ENCODE results near the gene UFD1.

The UFD1 gene

GRCh38 chr22:19477321-19478044, 1.5 kb downstream of the UFD1 start:
- TF ChIP-seq CEBPB (IDR thresholded peaks at IDR 0.05) (no peak), USF1 (IDR thresholded peaks at IDR 0.05) (no peak), TCF12 (IDR thresholded peaks at IDR 0.05; ENCODE audit: low read depth) (no peak), REST (IDR thresholded peaks at IDR 0.05; ENCODE audit: low read depth) (no peak), EGR1 (IDR thresholded peaks at IDR 0.05) (no peak), EP300 (IDR thresholded peaks at IDR 0.05; ENCODE audit: borderline replicate concordance) (no peak), MAX (IDR thresholded peaks at IDR 0.05) (no peak), NFIC (IDR thresholded peaks at IDR 0.05) (no peak), ZBTB7A (IDR thresholded peaks at IDR 0.05; ENCODE audit: low read depth) (no peak), RAD21 (IDR thresholded peaks at IDR 0.05; ENCODE audit: low read depth) (no peak), TAF1 (IDR thresholded peaks at IDR 0.05; ENCODE audit: low read depth) (no peak), YY1 (IDR thresholded peaks at IDR 0.05; ENCODE audit: low read depth) (no peak)

GRCh38 chr22:19476023-19476422, 3.0 kb downstream of the UFD1 start:
- TF ChIP-seq RAD21 (IDR thresholded peaks at IDR 0.05; ENCODE audit: low read depth) (no peak), USF1 (IDR thresholded peaks at IDR 0.05) (no peak)

- TF ChIP-seq YY1 (IDR thresholded peaks at IDR 0.05; ENCODE audit: low read depth) (no peak), NFIC (IDR thresholded peaks at IDR 0.05) (no peak), REST (IDR thresholded peaks at IDR 0.05; ENCODE audit: low read depth) (no peak), RAD21 (IDR thresholded peaks at IDR 0.05; ENCODE audit: low read depth) (no peak), ZBTB7A (IDR thresholded peaks at IDR 0.05; ENCODE audit: low read depth) (no peak), EGR1 (IDR thresholded peaks at IDR 0.05) (no peak), TAF1 (IDR thresholded peaks at IDR 0.05; ENCODE audit: low read depth) (no peak), CREB1 (IDR thresholded peaks at IDR 0.05; ENCODE audit: low read depth) (no peak), CEBPB (IDR thresholded peaks at IDR 0.05) (no peak), MAX (IDR thresholded peaks at IDR 0.05) (no peak), FOXM1 (IDR thresholded peaks at IDR 0.05; ENCODE audit: borderline replicate concordance, low read depth) (no peak), TCF12 (IDR thresholded peaks at IDR 0.05; ENCODE audit: low read depth) (no peak)
Observed at GRCh38 chr22:19473578-19473977, 5.4 kb downstream of the UFD1 start.

- TF ChIP-seq TAF1 (IDR thresholded peaks at IDR 0.05; ENCODE audit: low read depth) (no peak), EP300 (IDR thresholded peaks at IDR 0.05; ENCODE audit: borderline replicate concordance) (no peak), TEAD4 (IDR thresholded peaks at IDR 0.05) (no peak), RAD21 (IDR thresholded peaks at IDR 0.05; ENCODE audit: low read depth) (no peak), YY1 (IDR thresholded peaks at IDR 0.05; ENCODE audit: low read depth) (no peak), REST (IDR thresholded peaks at IDR 0.05; ENCODE audit: low read depth) (no peak), ZBTB7A (IDR thresholded peaks at IDR 0.05; ENCODE audit: low read depth) (no peak), CREB1 (IDR thresholded peaks at IDR 0.05; ENCODE audit: low read depth) (no peak), EGR1 (IDR thresholded peaks at IDR 0.05) (no peak), FOXM1 (IDR thresholded peaks at IDR 0.05; ENCODE audit: borderline replicate concordance, low read depth) (no peak)
Observed at GRCh38 chr22:19472233-19472632, 6.8 kb downstream of the UFD1 start.

- no peak for TF ChIP-seq TEAD4 (IDR thresholded peaks at IDR 0.05)
- TF ChIP-seq EP300 (IDR thresholded peaks at IDR 0.05; ENCODE audit: borderline replicate concordance) = no peak
- no peak for TF ChIP-seq NFIC (IDR thresholded peaks at IDR 0.05)
- no peak for TF ChIP-seq FOXM1 (IDR thresholded peaks at IDR 0.05; ENCODE audit: borderline replicate concordance, low read depth)
- no peak for TF ChIP-seq USF1 (IDR thresholded peaks at IDR 0.05)
- no peak for TF ChIP-seq RAD21 (IDR thresholded peaks at IDR 0.05; ENCODE audit: low read depth)
- TF ChIP-seq TAF1 (IDR thresholded peaks at IDR 0.05; ENCODE audit: low read depth) = no peak
- no peak for TF ChIP-seq YY1 (IDR thresholded peaks at IDR 0.05; ENCODE audit: low read depth)
- no peak for TF ChIP-seq MAX (IDR thresholded peaks at IDR 0.05)
- no peak for TF ChIP-seq TCF12 (IDR thresholded peaks at IDR 0.05; ENCODE audit: low read depth)
- no peak for TF ChIP-seq REST (IDR thresholded peaks at IDR 0.05; ENCODE audit: low read depth)
- no peak for TF ChIP-seq CEBPB (IDR thresholded peaks at IDR 0.05)
- TF ChIP-seq EGR1 (IDR thresholded peaks at IDR 0.05) = no peak
- no peak for TF ChIP-seq CREB1 (IDR thresholded peaks at IDR 0.05; ENCODE audit: low read depth)
- no peak for TF ChIP-seq ZBTB7A (IDR thresholded peaks at IDR 0.05; ENCODE audit: low read depth)
Observed at GRCh38 chr22:19471572-19471971, 7.4 kb downstream of the UFD1 start.
